Glutamatergic neuron (in vitro differentiated cells): ENCODE data around the gene GAST. TPM values are rescaled to one million over a fixed set of nuclear protein-coding genes. Genes with fewer than 3 reads are reported as not detected.
A peak's percentile ranks its signal among the peaks of the same experiment; 100 is the strongest.

Experiments
- DNase-seq: peaks from one replicate; pipeline ENCODE4 v3.0.0; 2022
- H3K27ac Mint-ChIP-seq: one replicate; pipeline ENCODE4 v1.8.0; 2020; ENCODE audit warnings: mild to moderate bottlenecking, mixed read lengths, inconsistent platforms; ENCODE audit not compliant: unreplicated experiment
- H3K27me3 Mint-ChIP-seq: one replicate; pipeline ENCODE4 v1.8.0; 2020; ENCODE audit warnings: mild to moderate bottlenecking, moderate library complexity, mixed read lengths, inconsistent platforms; ENCODE audit not compliant: unreplicated experiment
- H3K36me3 Mint-ChIP-seq: one replicate; pipeline ENCODE4 v1.8.0; 2020; ENCODE audit warnings: mild to moderate bottlenecking, mixed read lengths, inconsistent platforms; ENCODE audit not compliant: unreplicated experiment
- H3K4me1 Mint-ChIP-seq: one replicate; pipeline ENCODE4 v1.8.0; 2020; ENCODE audit warnings: mild to moderate bottlenecking, low read depth, mixed read lengths, inconsistent platforms; ENCODE audit not compliant: unreplicated experiment
- H3K4me3 Mint-ChIP-seq: one replicate; pipeline ENCODE4 v1.8.0; 2020; ENCODE audit warnings: mild to moderate bottlenecking, mixed read lengths, inconsistent platforms; ENCODE audit not compliant: unreplicated experiment
- H3K9me3 Mint-ChIP-seq: one replicate; pipeline ENCODE4 v1.8.0; 2020; ENCODE audit warnings: mild to moderate bottlenecking, moderate library complexity, mixed read lengths, inconsistent platforms; ENCODE audit not compliant: unreplicated experiment
- total RNA-seq: library from RNA; stranded (reverse); fragmentation: NEBNext Ultra II Directional; extraction: Animal tissue kit (Norgen Biotek cat#: 25700); gene quantifications from one replicate; pipeline ENCODE4 v1.2.1, GENCODE V29; 2021; ENCODE audit not compliant: unreplicated experiment
- TF ChIP-seq, protein P1 (sequence below): fragments of 200-600 bp; sonication (generic); IDR thresholded peaks from one replicate; pipeline ENCODE4 v1.5.0; 2021; ENCODE audit not compliant: partially characterized antibody, unreplicated experiment

Gene GAST
- total RNA-seq, 1 donor from 2014 or later: not detected

GRCh38 chr17:41736983-41737679 is 25.0 kb downstream of the GAST start:
- Mint-ChIP-seq H3K9me3 (no peaks in the 10 kb centered on the region), H3K27ac (no peak overlapping the region), H3K27me3 (peaks cover 15% of the 10 kb centered on the region), H3K4me1 (peaks cover 4% of the 10 kb centered on the region), H3K4me3 (no peak overlapping the region), H3K36me3 (no peaks in the 10 kb centered on the region)
- TF ChIP-seq, protein P1, sequence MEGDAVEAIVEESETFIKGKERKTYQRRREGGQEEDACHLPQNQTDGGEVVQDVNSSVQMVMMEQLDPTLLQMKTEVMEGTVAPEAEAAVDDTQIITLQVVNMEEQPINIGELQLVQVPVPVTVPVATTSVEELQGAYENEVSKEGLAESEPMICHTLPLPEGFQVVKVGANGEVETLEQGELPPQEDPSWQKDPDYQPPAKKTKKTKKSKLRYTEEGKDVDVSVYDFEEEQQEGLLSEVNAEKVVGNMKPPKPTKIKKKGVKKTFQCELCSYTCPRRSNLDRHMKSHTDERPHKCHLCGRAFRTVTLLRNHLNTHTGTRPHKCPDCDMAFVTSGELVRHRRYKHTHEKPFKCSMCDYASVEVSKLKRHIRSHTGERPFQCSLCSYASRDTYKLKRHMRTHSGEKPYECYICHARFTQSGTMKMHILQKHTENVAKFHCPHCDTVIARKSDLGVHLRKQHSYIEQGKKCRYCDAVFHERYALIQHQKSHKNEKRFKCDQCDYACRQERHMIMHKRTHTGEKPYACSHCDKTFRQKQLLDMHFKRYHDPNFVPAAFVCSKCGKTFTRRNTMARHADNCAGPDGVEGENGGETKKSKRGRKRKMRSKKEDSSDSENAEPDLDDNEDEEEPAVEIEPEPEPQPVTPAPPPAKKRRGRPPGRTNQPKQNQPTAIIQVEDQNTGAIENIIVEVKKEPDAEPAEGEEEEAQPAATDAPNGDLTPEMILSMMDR: no peak
- no peak for DNase-seq

DNA sequence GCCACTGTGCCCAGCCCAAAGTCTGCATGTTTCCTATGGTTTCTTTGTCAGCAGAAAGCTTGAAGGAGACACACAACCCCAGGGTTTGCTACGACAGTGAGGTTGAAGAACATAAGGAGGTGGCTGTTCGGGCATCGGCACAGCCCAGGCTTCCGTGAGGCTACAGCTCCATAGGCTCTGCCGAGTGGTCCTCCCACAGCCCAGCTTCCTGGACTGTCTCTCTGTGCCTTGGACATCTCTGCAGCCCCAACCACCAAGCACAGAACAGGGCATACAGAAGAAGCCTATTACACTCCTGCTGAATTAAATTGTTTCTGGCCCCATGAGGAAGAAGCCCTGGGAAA is 25.5 kb downstream of the GAST start:
- peaks cover 3% of the 10 kb centered on the region for H3K4me1 Mint-ChIP-seq
- no peak overlapping the region for H3K27ac Mint-ChIP-seq
- TF ChIP-seq, protein P1: no peak
- H3K4me3 Mint-ChIP-seq: no peak overlapping the region
- peaks cover 11% of the 10 kb centered on the region for H3K27me3 Mint-ChIP-seq
- no peak for DNase-seq
- no peaks in the 10 kb centered on the region for H3K9me3 Mint-ChIP-seq
- no peaks in the 10 kb centered on the region for H3K36me3 Mint-ChIP-seq

- H3K27me3 Mint-ChIP-seq: peaks cover 11% of the 10 kb centered on the region
- H3K4me3 Mint-ChIP-seq: no peak overlapping the region
- H3K36me3 Mint-ChIP-seq: no peaks in the 10 kb centered on the region
- TF ChIP-seq, protein P1: peak; percentile 96
- no peaks in the 10 kb centered on the region for H3K9me3 Mint-ChIP-seq
- peaks cover 2% of the 10 kb centered on the region for H3K4me1 Mint-ChIP-seq
- H3K27ac Mint-ChIP-seq: no peak overlapping the region
- DNase-seq: peak; percentile 90
These were observed 26.1 kb downstream of the GAST start for GRCh38 chr17:41738077-41738800.

DNA sequence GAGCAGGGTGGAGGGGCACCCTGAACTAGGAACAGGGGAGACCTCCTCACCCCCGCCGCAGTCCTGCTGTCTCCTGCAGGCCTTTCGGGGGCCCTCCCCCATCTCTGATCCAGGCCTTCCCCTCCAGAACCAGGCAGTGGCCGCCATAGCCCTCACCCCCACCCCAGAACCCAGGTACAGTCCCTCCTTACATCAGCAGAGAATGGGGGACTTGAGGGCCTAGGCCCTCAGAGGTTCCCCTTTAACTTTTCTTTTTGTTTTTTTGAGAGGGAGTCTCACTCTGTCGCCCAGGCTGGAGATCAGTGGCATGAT is 26.6 kb downstream of the GAST start:
- Mint-ChIP-seq H3K4me1 (no peaks in the 10 kb centered on the region), H3K36me3 (no peaks in the 10 kb centered on the region), H3K9me3 (no peaks in the 10 kb centered on the region), H3K4me3 (no peak overlapping the region), H3K27ac (no peak overlapping the region), H3K27me3 (peaks cover 9% of the 10 kb centered on the region)
- DNase-seq: no peak
- TF ChIP-seq, protein P1: no peak

GRCh38 chr17:41739661-41740352 is 27.7 kb downstream of the GAST start:
- Mint-ChIP-seq H3K9me3 (peaks cover 1% of the 10 kb centered on the region), H3K4me3 (no peak overlapping the region), H3K27ac (no peak overlapping the region)

More at GRCh38 chr17:41739661-41740352, 27.7 kb downstream of the GAST start:
- DNase-seq: no peak
- Mint-ChIP-seq H3K4me1 (no peaks in the 10 kb centered on the region), H3K36me3 (no peaks in the 10 kb centered on the region), H3K27me3 (peaks cover 9% of the 10 kb centered on the region)
- TF ChIP-seq, protein P1: no peak
